Astrocyte of the cerebellum (primary cell): Measurements from ENCODE around the gene OR11G2.
"Not testable (repeated sequence)": the region's sequence is repeated elsewhere in the genome, so short reads cannot be mapped to it uniquely, and the experiment has no call there.

ENCODE experiments used
- DNase-seq: peaks from one replicate; pipeline ENCODE4 v3.0.0-alpha.2; 2011; ENCODE audit warnings: low read depth
- H3K4me3 ChIP-seq: 2 replicates; pipeline ENCODE4 v1.5.1; 2011; ENCODE audit warnings: mild to moderate bottlenecking, low read depth, low read length, moderate library complexity
- CTCF ChIP-seq: IDR thresholded peaks from 2 replicates; pipeline ENCODE4 v1.5.1; 2012; ENCODE audit warnings: low read length, low read depth, moderate library complexity, mild to moderate bottlenecking; ENCODE audit errors: missing control alignments
- in situ Hi-C: cut with HindIII; loops from 2 replicates; pipeline ENCODE4 v1.10.0; 2017; ENCODE audit warnings: low sequenced_read_pairs

The OR11G2 gene

GRCh38 chr14:20177433-20177974 is 13.2 kb upstream of the OR11G2 start:
- in situ Hi-C loops: no loop called here

GRCh38 chr14:20179218-20179617 is 11.5 kb upstream of the OR11G2 start:
- DNase-seq: no peak
- no peak for TF ChIP-seq CTCF
- in situ Hi-C loops: no loop called here
- H3K4me3 ChIP-seq: no peak overlapping the region

More at GRCh38 chr14:20177433-20177974, 13.2 kb upstream of the OR11G2 start:
- no peak for TF ChIP-seq CTCF
- no peak overlapping the region for H3K4me3 ChIP-seq
- no peak for DNase-seq

DNA sequence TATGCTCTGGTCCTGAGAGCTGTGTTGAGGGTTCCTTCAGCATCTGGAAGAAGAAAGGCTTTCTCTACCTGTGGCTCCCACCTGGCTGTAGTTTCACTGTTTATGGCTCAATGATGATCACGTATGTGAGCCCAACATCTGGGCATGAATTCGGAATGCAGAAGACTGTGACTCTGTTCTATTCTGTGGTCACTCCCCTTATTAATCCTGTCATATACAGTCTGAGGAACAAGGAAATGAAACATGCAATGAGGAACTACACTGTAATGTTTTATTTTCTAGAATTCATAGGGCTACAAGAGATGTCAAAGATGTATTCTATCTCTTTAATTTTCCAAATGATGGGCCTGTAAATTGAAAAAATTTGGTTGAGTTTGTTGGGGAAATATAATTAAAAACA is 10.8 kb upstream of the OR11G2 start:
- no peak overlapping the region for H3K4me3 ChIP-seq
- TF ChIP-seq CTCF: no peak
- no peak for DNase-seq
- in situ Hi-C loops: no loop called here

GRCh38 chr14:20180486-20180885 is 10.2 kb upstream of the OR11G2 start:
- in situ Hi-C loops: no loop called here
- H3K4me3 ChIP-seq: no peak overlapping the region
- no peak for DNase-seq
- no peak for TF ChIP-seq CTCF

DNA sequence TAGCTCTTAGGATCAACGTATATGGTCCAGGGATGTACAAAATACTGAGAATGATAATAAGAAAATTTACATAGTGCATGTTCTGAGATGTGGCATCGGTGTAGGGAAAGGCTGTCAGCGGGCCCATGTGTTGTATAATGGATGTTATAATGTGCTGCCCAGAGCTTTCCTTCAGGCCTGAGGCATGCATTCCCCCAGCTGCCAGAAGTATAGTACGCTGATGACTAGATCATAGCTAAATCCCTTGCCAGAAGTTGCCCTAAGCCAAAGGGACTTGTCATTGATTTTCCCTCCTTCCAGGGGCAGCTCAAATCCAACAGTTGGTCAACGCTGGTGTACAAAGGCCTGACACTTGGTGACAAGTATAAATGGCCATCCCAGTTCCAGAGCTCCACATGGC is 6.5 kb upstream of the OR11G2 start:
- in situ Hi-C loops: no loop called here
- H3K4me3 ChIP-seq: no peak overlapping the region
- no peak for TF ChIP-seq CTCF
- DNase-seq: no peak

DNA sequence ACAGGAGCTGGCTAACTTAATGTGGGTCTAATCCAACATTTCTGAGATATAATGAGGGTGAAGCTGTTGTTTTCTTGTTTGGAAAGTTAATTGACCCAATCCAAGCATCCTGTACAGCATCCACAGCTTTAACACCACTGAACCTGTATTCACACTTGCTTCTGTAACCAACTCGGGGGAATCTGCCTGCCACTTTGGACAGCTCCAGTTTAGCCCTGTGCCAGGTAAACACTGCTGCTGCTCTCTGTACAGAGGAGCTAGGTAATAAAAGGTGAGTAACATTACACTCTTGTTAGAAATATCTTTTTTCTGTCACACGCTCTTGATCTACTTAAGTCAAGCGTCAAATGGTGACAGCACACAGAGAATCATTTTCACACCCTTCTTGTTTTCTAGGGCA is 700 bp downstream of the OR11G2 start:
- no peak for DNase-seq
- no peak for TF ChIP-seq CTCF
- in situ Hi-C loops: no loop called here

GRCh38 chr14:20194101-20194500 is 3.4 kb downstream of the OR11G2 start:
- DNase-seq: no peak
- no peak for TF ChIP-seq CTCF
- in situ Hi-C loops: no loop called here
- H3K4me3 ChIP-seq: no peak overlapping the region

More for the DNA sequence above, 700 bp downstream of the OR11G2 start:
- no peak overlapping the region for H3K4me3 ChIP-seq

- H3K4me3 ChIP-seq, DNase-seq, in situ Hi-C loops: not testable (repeated sequence)
Observed at GRCh38 chr14:20195170-20195569, 4.5 kb downstream of the OR11G2 start.
